WTC11 (cell line): Measurements from ENCODE around the gene FNIP2. TPM values are rescaled to one million over a fixed set of nuclear protein-coding genes. Genes with fewer than 3 reads are reported as not detected.

Experiments used
- ATAC-seq: fragments of 200-7000 bp; cut with Tn5 transposase; 2 replicates; pipeline ENCODE4 v1.10.0; 2021; ENCODE audit warnings: mild to moderate bottlenecking, moderate library complexity
- CTCF ChIA-PET: fragments of 300-600 bp; sonication (Branson Sonifier 250); formaldehyde crosslinking; loops from one replicate; lab custom pipeline; 2021; ENCODE audit warnings: antibody characterized with exemption; lab: Charles Lee
- POLR2A ChIA-PET: fragments of 350-600 bp; sonication (Branson Sonifier 250); formaldehyde crosslinking; loops from one replicate; lab custom pipeline; 2021; ENCODE audit warnings: antibody characterized with exemption; lab: Charles Lee
- DNase-seq: peaks from one replicate; pipeline ENCODE4 v3.0.0; 2021; ENCODE audit warnings: low spot score
- H3K27ac Mint-ChIP-seq: 2 replicates; pipeline ENCODE4 v1.8.0; 2021; ENCODE audit warnings: mixed read lengths
- H3K27me3 Mint-ChIP-seq: 2 replicates; pipeline ENCODE4 v1.8.0; 2021; ENCODE audit warnings: low read depth, mild to moderate bottlenecking, moderate library complexity, mixed read lengths
- H3K36me3 Mint-ChIP-seq: 2 replicates; pipeline ENCODE4 v1.8.0; 2021; ENCODE audit warnings: mixed read lengths
- H3K4me1 Mint-ChIP-seq: 2 replicates; pipeline ENCODE4 v1.8.0; 2022; ENCODE audit warnings: mixed read lengths
- H3K4me3 Mint-ChIP-seq: 2 replicates; pipeline ENCODE4 v1.8.0; 2021; ENCODE audit warnings: mild to moderate bottlenecking, moderate library complexity, mixed read lengths
- H3K9me3 Mint-ChIP-seq: 2 replicates; pipeline ENCODE4 v1.8.0; 2021; ENCODE audit warnings: mixed read lengths
- AR ChIP-seq: fragments of 250-450 bp; sonication (Bioruptor Pico); IDR thresholded peaks from 2 replicates; pipeline ENCODE4 v1.9.0; 2021; ENCODE audit warnings: mild to moderate bottlenecking
- ARID4B ChIP-seq: sonication (generic); formaldehyde crosslinking; IDR thresholded peaks from 2 replicates; pipeline ENCODE4 v1.8.0; 2023; ENCODE audit warnings: missing genetic modification reagents, mild to moderate bottlenecking, borderline replicate concordance
- ATF6 ChIP-seq: sonication (generic); formaldehyde crosslinking; IDR thresholded peaks from 2 replicates; pipeline ENCODE4 v1.8.1; 2023; ENCODE audit warnings: mild to moderate bottlenecking, missing genetic modification reagents
- E2F1 ChIP-seq: sonication (generic); formaldehyde crosslinking; IDR thresholded peaks from 2 replicates; pipeline ENCODE4 v1.8.0; 2022; ENCODE audit warnings: mild to moderate bottlenecking, missing genetic modification reagents
- ETV6 ChIP-seq: sonication (generic); formaldehyde crosslinking; IDR thresholded peaks from 2 replicates; pipeline ENCODE4 v1.8.1; 2022; ENCODE audit warnings: mild to moderate bottlenecking, missing genetic modification reagents
- FOXP4 ChIP-seq: sonication (generic); formaldehyde crosslinking; IDR thresholded peaks from 2 replicates; pipeline ENCODE4 v1.8.0; 2022; ENCODE audit warnings: mild to moderate bottlenecking, missing genetic modification reagents
- MAX ChIP-seq: sonication (generic); formaldehyde crosslinking; IDR thresholded peaks from 2 replicates; pipeline ENCODE4 v1.8.0; 2022; ENCODE audit warnings: mild to moderate bottlenecking, missing genetic modification reagents
- NR1H2 ChIP-seq: sonication (generic); formaldehyde crosslinking; IDR thresholded peaks from 2 replicates; pipeline ENCODE4 v1.9.0; 2021; ENCODE audit warnings: mild to moderate bottlenecking, moderate library complexity, missing genetic modification reagents
- NR2C2 ChIP-seq: sonication (generic); formaldehyde crosslinking; IDR thresholded peaks from 2 replicates; pipeline ENCODE4 v1.8.0; 2022; ENCODE audit warnings: mild to moderate bottlenecking, missing genetic modification reagents
- OVOL2 ChIP-seq: fragments of 250-450 bp; sonication (Bioruptor Pico); IDR thresholded peaks from 2 replicates; pipeline ENCODE4 v1.9.0; 2021; ENCODE audit warnings: mild to moderate bottlenecking, borderline replicate concordance
- SMAD4 ChIP-seq: sonication (generic); formaldehyde crosslinking; IDR thresholded peaks from 2 replicates; pipeline ENCODE4 v1.8.0; 2022; ENCODE audit warnings: mild to moderate bottlenecking, missing genetic modification reagents
- TEAD1 ChIP-seq: sonication (generic); formaldehyde crosslinking; IDR thresholded peaks from 2 replicates; pipeline ENCODE4 v1.8.0; 2022; ENCODE audit warnings: mild to moderate bottlenecking, missing genetic modification reagents
- TEAD4 ChIP-seq: sonication (generic); formaldehyde crosslinking; IDR thresholded peaks from 2 replicates; pipeline ENCODE4 v1.8.0; 2022; ENCODE audit warnings: mild to moderate bottlenecking, missing genetic modification reagents
- TP53 ChIP-seq: sonication (generic); formaldehyde crosslinking; IDR thresholded peaks from 2 replicates; pipeline ENCODE4 v1.8.1; 2023; ENCODE audit warnings: mild to moderate bottlenecking, missing genetic modification reagents
- total RNA-seq: library from RNA; stranded (reverse); gene quantifications from 3 replicates; pipeline ENCODE4 v1.2.3, GENCODE V29; 2021

FNIP2 gene
- total RNA-seq, 1 experiment from 2014 or later = 8.6 TPM

- TF ChIP-seq FOXP4 (CRISPR knock-in tag) = no peak
- no peak for TF ChIP-seq TEAD1 (CRISPR knock-in tag)
- TF ChIP-seq NR2C2 (CRISPR knock-in tag) = no peak
- no peak for TF ChIP-seq SMAD4 (CRISPR knock-in tag)
Measured at GRCh38 chr4:158798062-158798461, 29.2 kb downstream of the FNIP2 start (continued).

- POLR2A ChIA-PET = no interaction called here
- TF ChIP-seq TEAD4 (CRISPR knock-in tag) (no peak), FOXP4 (CRISPR knock-in tag) (no peak), E2F1 (CRISPR knock-in tag) (no peak)
- TF ChIP-seq, all 79 proteins: peak for 0
- Mint-ChIP-seq H3K27me3 (no peaks in the 10 kb centered on the region), H3K4me3 (no peak overlapping the region), H3K27ac (no peak overlapping the region), H3K4me1 (peaks cover 13% of the 10 kb centered on the region), H3K36me3 (no peaks in the 10 kb centered on the region), H3K9me3 (no peaks in the 10 kb centered on the region)
- CTCF ChIA-PET = no interaction called here
- DNase-seq (no peak), ATAC-seq (no peak)
Measured at GRCh38 chr4:158799013-158799770, 30.4 kb downstream of the FNIP2 start.

- Mint-ChIP-seq H3K27me3 (no peaks in the 10 kb centered on the region), H3K4me1 (peaks cover 13% of the 10 kb centered on the region), H3K9me3 (no peaks in the 10 kb centered on the region), H3K4me3 (no peak overlapping the region), H3K27ac (no peak overlapping the region), H3K36me3 (no peaks in the 10 kb centered on the region)
- ATAC-seq (no peak), DNase-seq (no peak)
- CTCF ChIA-PET = no interaction called here
- POLR2A ChIA-PET = no interaction called here
- TF ChIP-seq ATF6 (CRISPR knock-in tag) = no peak
- no peak for TF ChIP-seq AR (CRISPR knock-in tag)
- TF ChIP-seq MAX (CRISPR knock-in tag) = no peak
- TF ChIP-seq ETV6 = no peak
- no peak for TF ChIP-seq NR1H2
- TF ChIP-seq OVOL2 (CRISPR knock-in tag) = no peak
- no peak for TF ChIP-seq TP53 (CRISPR knock-in tag)
- TF ChIP-seq ARID4B (CRISPR knock-in tag) = no peak
Measured at GRCh38 chr4:158799856-158800255, 31.0 kb downstream of the FNIP2 start.
